ENCODE data around the gene RALGPS1. TPM values are rescaled to one million over a fixed set of nuclear protein-coding genes. Genes with fewer than 3 reads are reported as not detected.

Gene RALGPS1
- total RNA-seq, 4 donors from 2014 or later = 3.3 to 9.8 (median 6.7) TPM

- Histone ChIP-seq H3K4me3 (no peak overlapping the region), H3K36me3 (peaks cover 0 to 70% (median 0%) of the 10 kb centered on the region in 3 donors), H3K27me3 (no peaks in the 10 kb centered on the region), H3K9me3 (no peaks in the 10 kb centered on the region), H3K4me1 (peaks cover 0 to 35% (median 7%) of the 10 kb centered on the region in 4 donors), H3K27ac (peak overlapping the region; percentile 65 to 94 (median 78))
- DNase-seq (ENCODE audit: low spot score in 2 of 2) = no peak
- TF ChIP-seq, protein P1, sequence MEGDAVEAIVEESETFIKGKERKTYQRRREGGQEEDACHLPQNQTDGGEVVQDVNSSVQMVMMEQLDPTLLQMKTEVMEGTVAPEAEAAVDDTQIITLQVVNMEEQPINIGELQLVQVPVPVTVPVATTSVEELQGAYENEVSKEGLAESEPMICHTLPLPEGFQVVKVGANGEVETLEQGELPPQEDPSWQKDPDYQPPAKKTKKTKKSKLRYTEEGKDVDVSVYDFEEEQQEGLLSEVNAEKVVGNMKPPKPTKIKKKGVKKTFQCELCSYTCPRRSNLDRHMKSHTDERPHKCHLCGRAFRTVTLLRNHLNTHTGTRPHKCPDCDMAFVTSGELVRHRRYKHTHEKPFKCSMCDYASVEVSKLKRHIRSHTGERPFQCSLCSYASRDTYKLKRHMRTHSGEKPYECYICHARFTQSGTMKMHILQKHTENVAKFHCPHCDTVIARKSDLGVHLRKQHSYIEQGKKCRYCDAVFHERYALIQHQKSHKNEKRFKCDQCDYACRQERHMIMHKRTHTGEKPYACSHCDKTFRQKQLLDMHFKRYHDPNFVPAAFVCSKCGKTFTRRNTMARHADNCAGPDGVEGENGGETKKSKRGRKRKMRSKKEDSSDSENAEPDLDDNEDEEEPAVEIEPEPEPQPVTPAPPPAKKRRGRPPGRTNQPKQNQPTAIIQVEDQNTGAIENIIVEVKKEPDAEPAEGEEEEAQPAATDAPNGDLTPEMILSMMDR (IDR thresholded peaks at IDR 0.05) = no peak
- no peak for TF ChIP-seq EP300 (IDR thresholded peaks at IDR 0.05)
- TF ChIP-seq POLR2A (IDR thresholded peaks at IDR 0.05) = no peak
- WGBS, 2 donors = 74 to 78% methylated on average over 6 of the region's 6 CpGs
Observed at GRCh38 chr9:127090341-127090985, 175.9 kb downstream of the RALGPS1 start.

- H3K4me3 ChIP-seq = no peak overlapping the region
- no peaks in the 10 kb centered on the region for H3K27me3 ChIP-seq
- no peaks in the 10 kb centered on the region for H3K9me3 ChIP-seq
- peaks cover 0 to 46% (median 9%) of the 10 kb centered on the region in 4 donors for H3K4me1 ChIP-seq
- 91 to 93% methylated on average over 13 of the region's 13 CpGs for WGBS, 2 donors
- peak overlapping the region in 2 of 4 donors; percentile 86 to 94 for H3K27ac ChIP-seq
- no peak for DNase-seq (ENCODE audit: low spot score in 2 of 2)
- TF ChIP-seq, protein P1 (IDR thresholded peaks at IDR 0.05) = no peak
- TF ChIP-seq EP300 (IDR thresholded peaks at IDR 0.05) (no peak), POLR2A (IDR thresholded peaks at IDR 0.05) (no peak)
- H3K36me3 ChIP-seq = peaks cover 0 to 68% (median 0%) of the 10 kb centered on the region in 3 donors
Observed at GRCh38 chr9:127091526-127091925, 176.9 kb downstream of the RALGPS1 start.

GRCh38 chr9:127092041-127092608, 177.5 kb downstream of the RALGPS1 start:
- H3K27ac ChIP-seq = peak overlapping the region in 2 of 4 donors; percentile 22 to 94
- no peaks in the 10 kb centered on the region for H3K9me3 ChIP-seq
- no peak overlapping the region for H3K4me3 ChIP-seq
- TF ChIP-seq, protein P1 (IDR thresholded peaks at IDR 0.05) = no peak
- TF ChIP-seq EP300 (IDR thresholded peaks at IDR 0.05) (no peak), POLR2A (IDR thresholded peaks at IDR 0.05) (no peak)
- H3K27me3 ChIP-seq = no peaks in the 10 kb centered on the region
- 85 to 87% methylated on average over 11 of the region's 11 CpGs for WGBS, 2 donors
- no peak for DNase-seq (ENCODE audit: low spot score in 2 of 2)
- peaks cover 0 to 62% (median 0%) of the 10 kb centered on the region in 3 donors for H3K36me3 ChIP-seq
- peaks cover 0 to 48% (median 9%) of the 10 kb centered on the region in 4 donors for H3K4me1 ChIP-seq

DNA sequence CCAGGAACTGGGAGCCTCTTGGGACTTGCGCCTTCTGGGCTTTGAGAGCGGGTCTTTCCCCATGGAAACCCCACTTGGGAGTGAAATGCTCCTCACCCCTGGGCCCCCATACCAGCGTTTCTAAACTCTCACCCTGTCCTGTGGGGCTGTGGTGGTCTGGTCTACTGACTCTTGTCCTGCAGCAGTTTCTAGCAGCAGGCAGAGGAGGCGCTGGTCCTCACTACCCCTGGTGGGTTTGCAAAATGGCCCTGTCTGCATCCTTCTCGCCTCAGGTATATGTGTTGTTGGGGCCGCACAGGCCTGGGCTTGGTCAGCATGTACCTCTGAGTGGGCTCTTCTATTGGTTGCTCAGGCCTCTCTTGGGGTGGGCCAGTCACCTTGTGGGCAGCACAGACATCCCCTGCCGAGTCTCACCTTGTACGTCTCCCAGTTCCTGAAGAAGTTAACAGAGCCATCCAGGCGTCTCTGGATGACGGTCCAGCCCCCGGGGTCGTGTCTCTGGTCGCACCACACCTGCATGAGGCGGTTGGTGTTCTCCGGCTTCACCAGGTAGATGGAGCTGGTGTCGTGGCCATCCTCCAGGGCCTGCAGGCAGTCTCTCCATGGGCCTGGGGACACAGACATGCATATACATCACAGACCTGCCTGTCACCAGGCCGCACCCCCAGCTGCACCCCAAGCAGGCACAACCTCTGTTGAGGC, 178.9 kb downstream of the RALGPS1 start:
- Histone ChIP-seq H3K4me3 (no peak overlapping the region), H3K27ac (peak overlapping the region in 1 of 4 donors; percentile 79), H3K36me3 (peaks cover 0 to 49% (median 0%) of the 10 kb centered on the region in 3 donors), H3K27me3 (no peaks in the 10 kb centered on the region), H3K9me3 (no peaks in the 10 kb centered on the region), H3K4me1 (peaks cover 0 to 52% (median 9%) of the 10 kb centered on the region in 4 donors)
- no peak for DNase-seq (ENCODE audit: low spot score in 2 of 2)
- 95 to 97% methylated on average over 16 to 17 of the region's 17 CpGs for WGBS, 2 donors
- TF ChIP-seq EP300 (IDR thresholded peaks at IDR 0.05) = no peak

DNA sequence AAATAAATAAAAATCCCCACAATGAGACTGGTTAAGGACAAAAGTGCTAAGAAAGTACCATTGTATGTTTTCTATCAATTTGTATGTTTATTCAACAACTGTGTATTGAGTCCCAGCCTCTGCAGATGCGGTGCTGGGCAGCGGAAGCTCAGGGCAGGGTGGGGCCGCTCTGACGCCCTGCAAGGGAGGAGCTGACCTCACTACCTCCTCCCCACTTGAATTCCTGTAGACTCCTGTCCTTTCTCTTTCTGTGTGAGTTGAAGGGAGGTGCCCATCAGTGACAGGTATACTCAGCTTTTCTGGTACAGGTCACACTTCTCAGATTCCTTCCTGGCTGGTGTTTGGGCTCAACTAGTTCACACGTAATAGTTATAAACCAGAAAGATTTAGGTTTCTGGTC, 180.8 kb downstream of the RALGPS1 start:
- Histone ChIP-seq H3K4me1 (peaks cover 0 to 55% (median 5%) of the 10 kb centered on the region in 4 donors), H3K27me3 (no peaks in the 10 kb centered on the region), H3K4me3 (no peak overlapping the region), H3K9me3 (no peaks in the 10 kb centered on the region), H3K27ac (peak overlapping the region in 3 of 4 donors; percentile 45 to 79 (median 66)), H3K36me3 (peaks cover 0 to 33% (median 0%) of the 10 kb centered on the region in 3 donors)
- WGBS, 2 donors = 71 to 84% methylated on average over 5 of the region's 5 CpGs
- no peak for DNase-seq (ENCODE audit: low spot score in 2 of 2)
- TF ChIP-seq, protein P1 (IDR thresholded peaks at IDR 0.05) = no peak

All from tibial nerve (tissue), 4 donors.